B cell (primary cell): ENCODE data around the gene RAB5B. TPM values are rescaled to one million over a fixed set of nuclear protein-coding genes. Genes with fewer than 3 reads are reported as not detected.

Experiments
- ATAC-seq: fragments of 200-7000 bp; cut with Tn5 transposase; one replicate; pipeline ENCODE4 v1.10.0; 2021; ENCODE audit warnings: low read depth, mild to moderate bottlenecking, moderate number of reproducible peaks, moderate library complexity
- CTCF ChIA-PET: fragments of 350-600 bp; sonication (Branson Sonifier 250); formaldehyde crosslinking; loops from one replicate; lab custom pipeline; 2021; ENCODE audit warnings: antibody characterized with exemption, inconsistent platforms; lab: Charles Lee
- POLR2A ChIA-PET: fragments of 350-600 bp; sonication (Branson Sonifier 250); formaldehyde crosslinking; loops from one replicate; lab custom pipeline; 2021; ENCODE audit warnings: antibody characterized with exemption; lab: Charles Lee
- DNase-seq: peaks from one replicate; pipeline ENCODE4 v3.0.0; 2013
- H2AFZ ChIP-seq: 2 replicates; pipeline ENCODE4 v1.6.1; 2012; ENCODE audit warnings: mild to moderate bottlenecking, low read depth, low read length; ENCODE audit not compliant: insufficient read depth, poor library complexity, severe bottlenecking
- H3K27ac ChIP-seq, 2 donors: 1 replicate in 1 of 2; 2 replicates in 1 of 2; pipeline ENCODE4 v1.5.1; 2012 to 2013; ENCODE audit warnings: low read length in 2 of 2, mild to moderate bottlenecking in 2 of 2, moderate library complexity in 1 of 2
- H3K27me3 ChIP-seq, 4 experiments: fragments of 200-600 bp in 1 of 4; sonication (generic) in 1 of 4; replicated peaks in 1 of 4; 1 replicate in 2 of 4; 2 replicates in 2 of 4; pipeline versions ENCODE4 v1.6.1 to v1.7.0; 2013 to 2016; ENCODE audit warnings: low read length in 3 of 4, mild to moderate bottlenecking in 2 of 4, mixed read lengths in 1 of 4, moderate library complexity in 1 of 4; ENCODE audit not compliant: insufficient read depth in 4 of 4, control insufficient read depth in 3 of 4; ENCODE audit errors: control extremely low read depth in 1 of 4
- H3K36me3 ChIP-seq, 2 experiments: replicated peaks in 1 of 2; 1 replicate in 1 of 2; 2 replicates in 1 of 2; pipeline versions ENCODE4 v1.6.1 to v1.7.1; 2013; ENCODE audit warnings: low read length in 1 of 2; ENCODE audit not compliant: insufficient read depth in 2 of 2, control insufficient read depth in 1 of 2; ENCODE audit errors: control extremely low read depth in 1 of 2, extremely low read depth in 1 of 2
- H3K4me1 ChIP-seq, 2 donors: fragments of 200-600 bp in 1 of 2; sonication (generic) in 1 of 2; 1 replicate in 1 of 2; 2 replicates in 1 of 2; pipeline versions ENCODE4 v1.5.1 to v1.6.1; 2013 to 2017; ENCODE audit warnings: low read length in 2 of 2; ENCODE audit not compliant: control insufficient read depth in 2 of 2, insufficient read depth in 2 of 2
- H3K4me2 ChIP-seq: replicated peaks from 2 replicates; pipeline ENCODE3; 2012; ENCODE audit warnings: mild to moderate bottlenecking, low read depth, low read length; ENCODE audit not compliant: poor library complexity, severe bottlenecking
- H3K4me3 ChIP-seq, 5 experiments: fragments of 200-600 bp in 1 of 5; sonication (generic) in 1 of 5; 1 replicate in 3 of 5; 2 replicates in 2 of 5; pipeline versions ENCODE4 v1.5.1 to v1.7.0; 2011 to 2016; ENCODE audit warnings: low read length in 4 of 5, mild to moderate bottlenecking in 4 of 5, low read depth in 2 of 5, control low read depth in 1 of 5, moderate library complexity in 1 of 5; ENCODE audit not compliant: insufficient read depth in 1 of 5; ENCODE audit errors: control extremely low read depth in 1 of 5, extremely low read depth in 1 of 5
- H3K79me2 ChIP-seq: fragments of 200-600 bp; sonication (generic); one replicate; pipeline ENCODE4 v1.6.0; 2016; ENCODE audit warnings: low read length; ENCODE audit not compliant: control insufficient read depth, insufficient read depth
- H3K9ac ChIP-seq: fragments of 200-600 bp; sonication (generic); 2 replicates; pipeline ENCODE4 v1.6.1; 2017; ENCODE audit warnings: mild to moderate bottlenecking, low read length, moderate library complexity
- H3K9me3 ChIP-seq, 3 donors: one replicate each; pipeline versions ENCODE4 v1.6.1 to v1.7.1; 2013; ENCODE audit warnings: low read length in 2 of 3; ENCODE audit not compliant: control insufficient read depth in 2 of 3, insufficient read depth in 1 of 3; ENCODE audit errors: control extremely low read depth in 1 of 3
- H4K20me1 ChIP-seq: 2 replicates; pipeline ENCODE4 v1.6.0; 2012; ENCODE audit warnings: mild to moderate bottlenecking, low read length; ENCODE audit not compliant: insufficient read depth, control insufficient read depth, poor library complexity, severe bottlenecking
- H3K27ac Mint-ChIP-seq: one replicate; pipeline ENCODE4 v1.8.0; 2021; ENCODE audit warnings: mixed read lengths
- H3K27me3 Mint-ChIP-seq: one replicate; pipeline ENCODE4 v1.8.0; 2021; ENCODE audit warnings: mixed read lengths
- H3K4me1 Mint-ChIP-seq: one replicate; pipeline ENCODE4 v1.8.0; 2021; ENCODE audit warnings: mixed read lengths
- H3K4me3 Mint-ChIP-seq: one replicate; pipeline ENCODE4 v1.8.0; 2021; ENCODE audit warnings: mixed read lengths
- H3K9me3 Mint-ChIP-seq: one replicate; pipeline ENCODE4 v1.8.0; 2022; ENCODE audit warnings: mixed read lengths; ENCODE audit not compliant: insufficient read depth
- CTCF ChIP-seq: fragments of 200-600 bp; IDR thresholded peaks from one replicate; pipeline ENCODE4 v1.8.0; 2022; ENCODE audit warnings: antibody characterized with exemption, mild to moderate bottlenecking
- EZH2 ChIP-seq: IDR thresholded peaks from 2 replicates; pipeline ENCODE4 v1.6.1; 2012; ENCODE audit warnings: borderline replicate concordance, low read depth, mild to moderate bottlenecking, moderate library complexity, low read length; ENCODE audit not compliant: insufficient read depth, poor library complexity, severe bottlenecking
- WGBS: methylation state at CpG from one replicate; pipeline ENCODE4 v1.1.5; 2013; ENCODE audit warnings: missing lambda C conversion rate; ENCODE audit not compliant: insufficient coverage; 5-methylcytosine and 5-hydroxymethylcytosine counted together
- intact Hi-C: fragments of 100-400 bp; cut with micrococcal nuclease; formaldehyde crosslinking; loops from one replicate; pipeline ENCODE4 v1.10.0; 2022
- polyA plus RNA-seq: library from polyadenylated mRNA; depleted of rRNA; stranded (reverse); fragments of >200 nt; gene quantifications from 2 replicates; pipeline ENCODE4 v1.2.3, GENCODE V29; 2012
- total RNA-seq, 2 donors: library from RNA; stranded (reverse); fragments of 120-200 nt in 1 of 2; gene quantifications; 1 replicate in 1 of 2; 2 replicates in 1 of 2; pipeline versions ENCODE4 v1.2.3 to v1.2.4, GENCODE V29; 2013 to 2022

Gene RAB5B
- total and polyA plus RNA-seq, 2 donors (not counting 1 experiment from before 2014, with no cell fraction given) = 42.1 to 111 TPM

DNA sequence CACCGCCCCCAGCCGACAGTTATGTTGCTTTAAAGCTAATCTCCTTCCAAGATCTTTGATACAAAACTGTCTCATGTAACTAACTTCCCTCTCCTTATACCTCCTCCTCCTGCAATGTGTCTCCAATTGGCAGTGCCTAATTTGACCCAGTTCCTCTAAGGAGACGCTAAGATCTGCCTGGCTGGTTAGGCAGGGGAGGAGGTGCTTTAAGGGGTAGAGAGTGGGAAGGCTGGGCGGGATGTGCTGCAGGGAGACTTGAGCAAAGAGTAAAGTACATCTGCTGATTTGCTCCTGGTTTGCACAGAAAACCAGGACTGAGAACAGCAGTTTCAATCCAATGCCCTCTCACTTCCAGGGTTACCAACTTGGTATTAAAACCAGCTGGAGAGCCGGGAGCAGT lies 39.6 kb downstream of the RAB5B start:
- Mint-ChIP-seq H3K9me3 (no peaks in the 10 kb centered on the region), H3K4me1 (peaks cover 3% of the 10 kb centered on the region), H3K4me3 (no peak overlapping the region), H3K27ac (no peak overlapping the region), H3K27me3 (no peaks in the 10 kb centered on the region)
- no peak for ATAC-seq
- H3K9me3 ChIP-seq = no peaks in the 10 kb centered on the region
- H3K4me2 ChIP-seq = no peak overlapping the region
- no peak overlapping the region for H3K4me3 ChIP-seq
- no peak overlapping the region for H3K9ac ChIP-seq
- WGBS = 97% methylated on average over 5 of the region's 5 CpGs
- no peaks in the 10 kb centered on the region for H4K20me1 ChIP-seq
- no peak for TF ChIP-seq EZH2
- no peak for TF ChIP-seq CTCF
- POLR2A ChIA-PET = no interaction called here
- no peak for DNase-seq
- H3K36me3 ChIP-seq = no peaks in the 10 kb centered on the region
- intact Hi-C loops = no loop called here
- CTCF ChIA-PET = no interaction called here
- no peaks in the 10 kb centered on the region for H3K4me1 ChIP-seq
- no peak overlapping the region for H3K27ac ChIP-seq
- no peaks in the 10 kb centered on the region for H3K79me2 ChIP-seq
- H3K27me3 ChIP-seq = no peaks in the 10 kb centered on the region
- no peak overlapping the region for H2AFZ ChIP-seq

DNA sequence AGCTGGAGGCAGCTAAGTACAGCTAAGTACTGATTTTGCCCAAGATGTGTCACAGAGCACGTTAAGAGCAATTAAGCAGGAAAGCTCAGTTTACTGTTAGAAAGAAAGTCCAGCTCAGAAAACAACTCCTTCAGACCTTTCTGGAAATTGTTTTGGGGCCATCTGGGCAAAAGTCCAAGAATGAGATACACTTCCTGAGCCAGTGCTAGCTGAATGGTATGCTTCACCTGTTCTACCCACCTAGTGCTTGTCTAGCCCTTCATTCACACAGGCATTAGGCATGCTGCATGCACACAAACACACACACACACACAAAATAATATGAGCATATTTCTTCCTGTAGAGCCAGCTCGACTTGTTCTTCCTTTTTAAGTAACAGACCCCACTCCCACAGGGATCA lies 40.3 kb downstream of the RAB5B start:
- H2AFZ ChIP-seq = no peak overlapping the region
- intact Hi-C loops = no loop called here
- no peak overlapping the region for H3K27ac ChIP-seq
- no peak for DNase-seq
- no peaks in the 10 kb centered on the region for H4K20me1 ChIP-seq
- no peak overlapping the region for H3K4me3 ChIP-seq
- CTCF ChIA-PET = no interaction called here
- WGBS = 100% methylated on average over 1 of the region's 2 CpGs
- Mint-ChIP-seq H3K27me3 (no peaks in the 10 kb centered on the region), H3K4me1 (no peaks in the 10 kb centered on the region), H3K27ac (no peak overlapping the region), H3K9me3 (no peaks in the 10 kb centered on the region), H3K4me3 (no peak overlapping the region)
- H3K27me3 ChIP-seq = no peaks in the 10 kb centered on the region
- H3K4me1 ChIP-seq = no peaks in the 10 kb centered on the region
- no peak for ATAC-seq
- H3K9ac ChIP-seq = no peak overlapping the region
- H3K79me2 ChIP-seq = no peaks in the 10 kb centered on the region
- no peak overlapping the region for H3K4me2 ChIP-seq
- no peaks in the 10 kb centered on the region for H3K9me3 ChIP-seq
- TF ChIP-seq CTCF (no peak), EZH2 (no peak)
- H3K36me3 ChIP-seq = no peaks in the 10 kb centered on the region
- POLR2A ChIA-PET = interaction anchor here (0.6 kb wide), 1 partner anchor 185 kb away, joined by 6 read pairs; the partner anchor contains the start of gene DNAJC14
